ENCODE results near the gene YDJC. TPM values are rescaled to one million over a fixed set of nuclear protein-coding genes. Genes with fewer than 3 reads are reported as not detected.
A peak's percentile ranks its signal among the peaks of the same experiment; 100 is the strongest.
"Not testable (repeated sequence)": the region's sequence is repeated elsewhere in the genome, so short reads cannot be mapped to it uniquely, and the experiment has no call there.

The YDJC gene
- total RNA-seq, result 7.7 TPM

- DNase-seq (ENCODE audit: low spot score in 2 of 2) (peak; percentile 90 to 95), FAIRE-seq (no peak)
Observed at GRCh38 chr22:21629255-21630149, at the start of gene YDJC. YDJC (minus strand) TSS chr22:21630022; CDS start chr22:21630014, 8 bp downstream.

- no peak for FAIRE-seq
- no peak for DNase-seq (ENCODE audit: low spot score in 2 of 2)
Observed at GRCh38 chr22:21679383-21679782, 49.6 kb upstream of the YDJC start.

GRCh38 chr22:21678842-21679241 lies 49.0 kb upstream of the YDJC start:
- FAIRE-seq; DNase-seq (ENCODE audit: low spot score in 2 of 2): not testable (repeated sequence)

- FAIRE-seq (no peak), DNase-seq (ENCODE audit: low spot score in 2 of 2) (no peak)
Observed at GRCh38 chr22:21677606-21678443, 48.0 kb upstream of the YDJC start.

GRCh38 chr22:21674638-21675245 lies 44.9 kb upstream of the YDJC start:
- FAIRE-seq, result no peak
- DNase-seq (ENCODE audit: low spot score in 2 of 2), result no peak

GRCh38 chr22:21673534-21674321 lies 43.9 kb upstream of the YDJC start:
- FAIRE-seq (no peak), DNase-seq (ENCODE audit: low spot score in 2 of 2) (no peak)

GRCh38 chr22:21672107-21672629 lies 42.3 kb upstream of the YDJC start:
- no peak for DNase-seq (ENCODE audit: low spot score in 2 of 2)
- no peak for FAIRE-seq

- DNase-seq (ENCODE audit: low spot score in 2 of 2), result no peak
- no peak for FAIRE-seq
Observed at GRCh38 chr22:21669026-21669425, 39.2 kb upstream of the YDJC start.

GRCh38 chr22:21666786-21667185 lies 37.0 kb upstream of the YDJC start:
- DNase-seq (ENCODE audit: low spot score in 2 of 2), result no peak
- no peak for FAIRE-seq

GRCh38 chr22:21665047-21665851 lies 35.4 kb upstream of the YDJC start:
- no peak for DNase-seq (ENCODE audit: low spot score in 2 of 2)
- FAIRE-seq, result no peak

- FAIRE-seq, result no peak
- DNase-seq (ENCODE audit: low spot score in 2 of 2), result no peak
Observed at GRCh38 chr22:21663738-21664137, 33.9 kb upstream of the YDJC start.

- no peak for FAIRE-seq
Observed at GRCh38 chr22:21661991-21662390, 32.2 kb upstream of the YDJC start.

GRCh38 chr22:21660904-21661303 lies 31.1 kb upstream of the YDJC start:
- FAIRE-seq (no peak), DNase-seq (ENCODE audit: low spot score in 2 of 2) (no peak)

More at GRCh38 chr22:21661991-21662390, 32.2 kb upstream of the YDJC start:
- no peak for DNase-seq (ENCODE audit: low spot score in 2 of 2)

- FAIRE-seq (no peak), DNase-seq (ENCODE audit: low spot score in 2 of 2) (no peak)
Observed at GRCh38 chr22:21659864-21660525, 30.2 kb upstream of the YDJC start.

- FAIRE-seq (no peak), DNase-seq (ENCODE audit: low spot score in 2 of 2) (peak; percentile 78 to 85)
Observed at GRCh38 chr22:21657360-21658032, 27.7 kb upstream of the YDJC start.

GRCh38 chr22:21657020-21657359 lies 27.2 kb upstream of the YDJC start:
- DNase-seq (ENCODE audit: low spot score in 2 of 2) (no peak), FAIRE-seq (no peak)

- DNase-seq (ENCODE audit: low spot score in 2 of 2) (no peak), FAIRE-seq (no peak)
Observed at GRCh38 chr22:21652547-21653545, 23.0 kb upstream of the YDJC start.

Measured in frontal cortex (tissue), 4 donors.